ENCODE results near the gene GNPAT.

DNA sequence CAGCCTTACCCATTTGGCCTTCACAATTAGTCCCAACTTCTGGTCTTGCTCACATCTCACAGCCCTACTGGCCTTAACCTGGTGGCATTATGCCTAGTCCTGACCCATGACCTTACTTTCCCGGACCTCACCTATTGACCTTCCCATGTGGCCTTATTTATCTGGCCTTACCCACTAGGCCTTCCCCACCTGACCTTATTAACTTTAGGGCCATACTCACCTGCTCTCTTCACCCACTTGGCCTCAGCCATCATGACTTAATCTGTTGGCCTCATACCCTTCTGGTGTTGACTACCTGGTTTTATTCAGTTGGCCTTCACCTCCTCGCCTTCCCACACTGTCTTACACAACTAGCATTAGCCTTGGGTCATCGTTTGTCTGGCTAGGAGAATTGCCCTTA is 61.0 kb downstream of the GNPAT start:
- TF ChIP-seq POLR2A (IDR thresholded peaks at IDR 0.05; ENCODE audit: low read depth, low read length) (no peak), TAF1 (IDR thresholded peaks at IDR 0.05; ENCODE audit: low read depth, low read length) (no peak), POLR2AphosphoS5 (IDR thresholded peaks at IDR 0.05; ENCODE audit: low read depth, low read length) (no peak)

Measured in GM12891 (cell line).